Measurements from ENCODE around the gene TP53I11. TPM values are rescaled to one million over a fixed set of nuclear protein-coding genes. Genes with fewer than 3 reads are reported as not detected.

TP53I11 gene
- total RNA-seq, 4 donors from 2014 or later: 19.8 to 110 (median 40.8) TPM

- TF ChIP-seq CTCF (IDR thresholded peaks at IDR 0.05): no peak
- no peak for TF ChIP-seq POLR2A (IDR thresholded peaks at IDR 0.05)
- Histone ChIP-seq H3K4me1 (peaks cover 3 to 54% (median 22%) of the 10 kb centered on the region in 3 donors), H3K27ac (peak overlapping the region in 3 of 4 donors; percentile 58 to 75 (median 70)), H3K27me3 (no peaks in the 10 kb centered on the region), H3K4me3 (no peak overlapping the region), H3K36me3 (no peaks in the 10 kb centered on the region), H3K9me3 (no peaks in the 10 kb centered on the region)
- 43 to 72% methylated on average over 3 of the region's 3 CpGs for WGBS, 2 donors (ENCODE audit: low coverage in 1 of 2)
- ATAC-seq: no peak
Measured at GRCh38 chr11:44887636-44888035, 63.0 kb downstream of the TP53I11 start.

GRCh38 chr11:44886790-44887140 lies 63.9 kb downstream of the TP53I11 start:
- 21 to 26% methylated on average over 3 of the region's 3 CpGs for WGBS, 2 donors (ENCODE audit: low coverage in 1 of 2)
- peak overlapping the region in 3 of 4 donors; percentile 58 to 75 (median 70) for H3K27ac ChIP-seq
- no peaks in the 10 kb centered on the region for H3K27me3 ChIP-seq
- ATAC-seq: peak; percentile 37
- H3K9me3 ChIP-seq: no peaks in the 10 kb centered on the region
- no peaks in the 10 kb centered on the region for H3K36me3 ChIP-seq
- TF ChIP-seq EP300 (IDR thresholded peaks at IDR 0.05): no peak
- no peak for TF ChIP-seq POLR2A (IDR thresholded peaks at IDR 0.05)
- no peak for TF ChIP-seq POLR2AphosphoS5 (IDR thresholded peaks at IDR 0.05)
- no peak overlapping the region for H3K4me3 ChIP-seq
- H3K4me1 ChIP-seq: peaks cover 3 to 49% (median 22%) of the 10 kb centered on the region in 3 donors

GRCh38 chr11:44885919-44886789 lies 64.5 kb downstream of the TP53I11 start:
- Histone ChIP-seq H3K36me3 (no peaks in the 10 kb centered on the region), H3K27ac (peak overlapping the region in 3 of 4 donors; percentile 58 to 75 (median 70)), H3K9me3 (no peaks in the 10 kb centered on the region), H3K27me3 (no peaks in the 10 kb centered on the region), H3K4me1 (peaks cover 3 to 44% (median 22%) of the 10 kb centered on the region in 3 donors), H3K4me3 (no peak overlapping the region)
- no peak for TF ChIP-seq POLR2A (IDR thresholded peaks at IDR 0.05)
- no peak for TF ChIP-seq POLR2AphosphoS5 (IDR thresholded peaks at IDR 0.05)
- TF ChIP-seq EP300 (IDR thresholded peaks at IDR 0.05): no peak
- no peak for TF ChIP-seq CTCF (IDR thresholded peaks at IDR 0.05)
- no peak for ATAC-seq
- 42 to 62% methylated on average over 6 to 7 of the region's 13 CpGs for WGBS, 2 donors (ENCODE audit: low coverage in 1 of 2)

GRCh38 chr11:44885065-44885810 lies 65.4 kb downstream of the TP53I11 start:
- Histone ChIP-seq H3K4me1 (peaks cover 3 to 44% (median 22%) of the 10 kb centered on the region in 3 donors), H3K27ac (peak overlapping the region in 3 of 4 donors; percentile 58 to 75 (median 70))
- 84 to 90% methylated on average over 3 to 11 of the region's 12 CpGs for WGBS, 2 donors (ENCODE audit: low coverage in 1 of 2)

More at GRCh38 chr11:44885065-44885810, 65.4 kb downstream of the TP53I11 start:
- no peaks in the 10 kb centered on the region for H3K27me3 ChIP-seq
- ATAC-seq: no peak
- no peaks in the 10 kb centered on the region for H3K36me3 ChIP-seq
- no peak for TF ChIP-seq POLR2AphosphoS5 (IDR thresholded peaks at IDR 0.05)
- no peak for TF ChIP-seq POLR2A (IDR thresholded peaks at IDR 0.05)
- TF ChIP-seq EP300 (IDR thresholded peaks at IDR 0.05): no peak
- no peak for TF ChIP-seq CTCF (IDR thresholded peaks at IDR 0.05)
- no peaks in the 10 kb centered on the region for H3K9me3 ChIP-seq
- H3K4me3 ChIP-seq: no peak overlapping the region

Measured in gastroesophageal sphincter (tissue), 4 donors.